Mononuclear cell (primary cell): ENCODE results near the gene ZNF274. TPM values are rescaled to one million over a fixed set of nuclear protein-coding genes. Genes with fewer than 3 reads are reported as not detected.
"Not testable (repeated sequence)": the region's sequence is repeated elsewhere in the genome, so short reads cannot be mapped to it uniquely, and the experiment has no call there.

ENCODE experiments used
- H3K27me3 ChIP-seq: 2 replicates; pipeline ENCODE4 v1.6.0; 2011; ENCODE audit warnings: low read length, control low read depth; ENCODE audit not compliant: insufficient read depth
- H3K4me1 ChIP-seq: 2 replicates; pipeline ENCODE4 v1.5.1; 2011; ENCODE audit warnings: mild to moderate bottlenecking, low read length, control low read depth; ENCODE audit not compliant: insufficient read depth
- H3K4me3 ChIP-seq: 2 replicates; pipeline ENCODE4 v1.5.1; 2011; ENCODE audit warnings: mild to moderate bottlenecking, low read length, moderate library complexity
- H3K9me3 ChIP-seq: 2 replicates; pipeline ENCODE4 v1.5.1; 2011; ENCODE audit warnings: low read depth, mild to moderate bottlenecking, control low read depth, low read length
- total RNA-seq: library from RNA; depleted of rRNA; stranded (reverse); fragments of >200 nt; gene quantifications from one replicate; pipeline ENCODE4 v1.2.3, GENCODE V29; 2012

ZNF274 gene
- total RNA-seq, 1 donor, result 61.1 TPM

DNA sequence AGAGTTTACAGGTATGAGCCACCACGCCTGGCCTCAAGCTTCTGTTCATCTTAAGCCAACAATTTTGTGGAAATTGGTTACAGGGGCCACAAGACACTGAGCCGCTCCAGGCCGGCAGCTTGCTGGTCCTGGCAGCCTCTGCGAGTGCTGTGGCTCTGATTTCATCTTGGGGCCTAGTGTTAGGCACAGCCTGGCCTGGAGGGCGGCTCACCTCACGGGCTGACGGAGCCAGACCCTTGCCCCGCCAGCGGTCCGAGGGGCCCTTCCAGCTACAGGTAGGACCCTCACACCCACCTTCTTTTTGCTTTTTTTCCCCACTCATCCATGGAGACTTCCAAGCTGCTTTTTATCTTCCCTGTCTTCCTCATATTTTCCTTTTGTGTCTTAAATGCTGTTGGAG lies 54.5 kb downstream of the ZNF274 start:
- H3K27me3 ChIP-seq, result no peaks in the 10 kb centered on the region
- no peaks in the 10 kb centered on the region for H3K4me1 ChIP-seq
- no peak overlapping the region for H3K4me3 ChIP-seq
- H3K9me3 ChIP-seq, result peaks cover 9% of the 10 kb centered on the region

DNA sequence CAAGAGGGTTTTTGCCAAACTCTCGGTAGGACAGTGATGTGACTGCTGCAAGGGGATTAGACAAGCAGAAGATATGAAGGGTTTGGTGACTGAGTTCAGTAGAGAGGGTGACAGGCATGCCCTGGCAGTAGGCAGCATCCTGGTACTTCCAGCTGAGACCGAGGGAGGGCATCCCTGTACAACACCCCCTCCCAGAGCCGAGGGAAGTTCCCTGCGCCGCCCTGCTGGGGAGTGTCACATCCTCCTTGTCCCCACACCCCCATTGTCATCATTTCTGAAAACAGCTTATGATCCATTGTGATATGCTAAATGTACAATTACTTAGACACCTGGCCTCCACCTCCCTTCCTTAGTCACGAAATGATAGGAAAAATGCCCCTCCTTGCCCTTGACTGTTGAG lies 60.5 kb downstream of the ZNF274 start:
- no peaks in the 10 kb centered on the region for H3K4me1 ChIP-seq
- no peak overlapping the region for H3K4me3 ChIP-seq
- H3K27me3 ChIP-seq, result no peaks in the 10 kb centered on the region
- peaks cover 2% of the 10 kb centered on the region for H3K9me3 ChIP-seq

DNA sequence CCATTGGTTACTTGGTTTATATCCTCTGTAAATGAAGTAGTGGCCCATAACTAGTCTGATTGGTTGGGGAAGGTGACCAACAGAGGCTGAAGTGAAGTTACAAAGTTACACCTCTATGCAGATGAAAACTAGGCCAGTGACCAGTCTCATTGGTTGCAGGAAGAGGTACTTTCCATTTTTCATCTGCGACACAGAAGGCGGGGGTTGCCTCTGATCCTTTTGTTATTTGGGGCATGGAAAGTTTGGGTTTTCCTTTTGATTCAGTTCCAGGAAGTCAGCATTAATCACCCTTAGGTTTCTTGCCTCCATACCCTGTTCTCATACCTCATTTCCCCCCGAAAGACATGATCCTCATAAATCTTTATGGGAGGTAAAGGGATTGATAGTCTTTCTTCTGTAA lies 66.0 kb downstream of the ZNF274 start:
- peaks cover 51% of the 10 kb centered on the region for H3K9me3 ChIP-seq
- no peaks in the 10 kb centered on the region for H3K27me3 ChIP-seq
- no peak overlapping the region for H3K4me3 ChIP-seq

DNA sequence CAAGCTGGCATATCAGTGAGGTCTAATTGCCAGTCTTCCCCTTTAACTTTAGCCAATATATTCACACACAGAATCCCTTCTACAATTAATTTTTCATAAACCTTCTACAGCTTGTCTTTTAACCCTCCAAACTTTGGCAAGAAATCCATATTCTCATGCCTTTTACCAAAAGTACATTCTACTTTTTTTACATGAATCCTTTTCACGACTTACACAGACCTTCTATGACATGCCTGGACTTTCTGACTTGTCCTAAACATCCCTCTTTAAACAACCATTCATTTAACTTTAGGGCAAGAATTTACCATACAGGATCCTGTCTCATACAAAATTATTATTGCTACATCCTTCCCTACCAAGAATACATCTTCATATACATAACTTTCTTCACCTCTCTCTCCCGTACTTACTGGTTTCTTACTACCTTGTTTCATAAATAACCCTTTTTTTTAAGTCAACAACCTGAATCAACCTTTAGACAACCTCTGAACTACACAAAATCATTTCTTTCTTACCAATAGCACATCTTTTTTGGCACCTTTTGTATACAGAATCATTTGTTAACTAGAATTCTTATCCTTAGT lies 69.3 kb downstream of the ZNF274 start:
- Histone ChIP-seq H3K9me3 (peaks cover 71% of the 10 kb centered on the region), H3K4me3 (no peak overlapping the region), H3K4me1 (no peaks in the 10 kb centered on the region), H3K27me3 (no peaks in the 10 kb centered on the region)

More for the DNA sequence above, 66.0 kb downstream of the ZNF274 start:
- H3K4me1 ChIP-seq, result no peaks in the 10 kb centered on the region

DNA sequence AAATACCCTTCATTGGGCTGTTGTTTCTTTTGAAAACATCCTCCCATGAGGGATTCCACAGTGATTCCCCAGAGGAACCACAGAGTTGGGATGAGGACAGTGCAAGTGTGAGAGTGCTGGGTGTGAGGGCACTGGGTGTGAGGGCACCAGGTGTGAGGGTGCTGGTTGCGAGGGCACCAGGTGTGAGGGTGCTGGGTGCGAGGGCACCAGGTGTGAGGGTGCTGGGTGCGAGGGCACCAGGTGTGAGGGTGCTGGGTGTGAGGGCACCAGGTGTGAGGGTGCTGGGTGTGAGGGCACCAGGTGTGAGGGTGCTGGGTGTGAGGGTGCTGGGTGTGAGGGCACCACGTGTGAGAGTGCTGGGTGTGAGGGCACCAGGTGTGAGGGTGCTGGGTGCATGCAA lies 75.4 kb downstream of the ZNF274 start:
- H3K27me3 ChIP-seq, H3K4me1 ChIP-seq, H3K4me3 ChIP-seq: not testable (repeated sequence)
- peaks cover 83% of the 10 kb centered on the region for H3K9me3 ChIP-seq

DNA sequence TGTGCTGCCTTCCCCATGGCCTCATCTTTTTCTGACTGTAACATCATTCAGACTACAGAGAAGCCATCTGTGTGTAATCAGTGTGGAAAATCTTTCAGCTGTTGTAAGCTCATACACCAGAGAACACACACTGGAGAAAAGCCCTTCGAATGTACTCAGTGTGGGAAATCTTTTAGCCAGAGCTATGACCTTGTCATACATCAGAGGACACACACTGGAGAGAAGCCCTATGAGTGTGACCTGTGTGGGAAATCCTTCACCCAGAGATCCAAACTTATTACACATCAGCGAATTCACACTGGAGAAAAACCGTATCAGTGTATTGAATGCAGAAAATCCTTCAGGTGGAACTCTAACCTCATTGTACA lies 78.7 kb downstream of the ZNF274 start:
- Histone ChIP-seq H3K9me3 (peaks cover 83% of the 10 kb centered on the region), H3K27me3 (no peaks in the 10 kb centered on the region), H3K4me3 (no peak overlapping the region), H3K4me1 (no peaks in the 10 kb centered on the region)

DNA sequence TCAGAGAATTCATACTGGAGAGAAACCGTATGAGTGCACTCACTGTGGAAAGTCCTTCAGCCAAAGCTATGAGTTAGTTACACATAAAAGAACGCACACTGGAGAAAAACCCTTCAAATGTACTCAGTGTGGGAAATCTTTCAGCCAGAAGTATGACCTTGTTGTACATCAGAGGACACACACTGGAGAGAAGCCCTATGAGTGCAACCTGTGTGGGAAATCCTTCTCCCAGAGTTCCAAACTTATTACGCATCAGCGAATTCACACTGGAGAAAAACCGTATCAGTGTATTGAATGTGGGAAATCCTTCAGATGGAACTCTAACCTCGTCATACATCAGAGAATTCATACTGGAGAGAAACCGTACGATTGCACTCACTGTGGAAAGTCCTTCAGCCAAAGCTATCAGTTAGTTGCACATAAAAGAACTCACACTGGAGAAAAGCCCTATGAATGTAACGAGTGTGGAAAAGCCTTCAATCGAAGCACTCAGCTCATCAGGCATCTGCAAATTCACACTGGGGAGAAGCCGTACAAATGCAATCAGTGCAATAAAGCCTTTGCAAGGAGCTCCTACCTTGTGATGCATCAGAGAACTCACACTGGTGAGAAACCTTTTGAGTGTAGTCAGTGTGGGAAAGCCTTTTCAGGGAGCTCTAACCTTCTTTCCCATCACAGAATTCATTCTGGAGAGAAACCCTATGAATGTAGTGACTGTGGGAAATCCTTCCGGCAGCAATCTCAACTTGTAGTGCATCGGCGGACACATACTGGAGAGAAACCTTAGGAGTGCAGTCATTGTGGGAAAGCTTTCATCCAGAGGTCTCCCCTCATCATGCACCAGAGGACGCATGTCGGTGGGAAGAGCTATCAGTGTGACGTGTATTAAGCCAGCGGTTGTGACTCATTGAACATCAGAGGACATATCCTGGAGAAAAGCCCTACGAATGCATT lies 79.4 kb downstream of the ZNF274 start:
- Histone ChIP-seq H3K9me3 (peaks cover 87% of the 10 kb centered on the region), H3K4me3 (no peak overlapping the region), H3K27me3 (no peaks in the 10 kb centered on the region), H3K4me1 (no peaks in the 10 kb centered on the region)

DNA sequence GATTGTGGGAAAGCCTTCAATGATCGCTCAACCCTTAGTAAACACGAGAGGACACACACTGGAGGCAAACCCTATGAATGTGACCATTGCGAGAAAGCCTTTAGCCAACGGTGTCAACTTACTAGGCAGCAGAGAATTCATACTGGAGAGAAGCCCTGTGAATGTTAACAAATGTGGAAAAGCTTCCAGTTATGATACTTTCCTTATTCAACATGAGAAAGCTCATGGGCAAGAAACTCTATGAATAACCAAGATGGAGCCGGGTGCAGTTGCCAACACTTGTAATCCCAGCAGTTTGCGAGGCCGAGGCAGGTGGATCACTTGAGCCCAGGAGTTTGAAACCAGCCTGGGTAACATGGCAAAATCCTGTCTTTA lies 80.0 kb downstream of the ZNF274 start:
- no peaks in the 10 kb centered on the region for H3K4me1 ChIP-seq
- H3K27me3 ChIP-seq, result no peaks in the 10 kb centered on the region
- peaks cover 81% of the 10 kb centered on the region for H3K9me3 ChIP-seq
- H3K4me3 ChIP-seq, result no peak overlapping the region

Other genes starting within 250 kb of the ZNF274 start
- 2.7 TPM for gene ZNF418, start 247.7 kb upstream of the ZNF274 start, total RNA-seq
- 17.3 TPM for gene ZNF256, start 235.4 kb upstream of the ZNF274 start, total RNA-seq
- 0.21 TPM for gene C19orf18, start 208.5 kb upstream of the ZNF274 start, total RNA-seq
- 8.2 TPM for gene ZNF606, start 180.2 kb upstream of the ZNF274 start, total RNA-seq
- not detected for gene ZSCAN1, start 149.0 kb upstream of the ZNF274 start, total RNA-seq
- 0.84 TPM for gene ZNF135, start 123.8 kb upstream of the ZNF274 start, total RNA-seq
- 27.3 TPM for gene ZSCAN18, start 84.8 kb upstream of the ZNF274 start, total RNA-seq
- 23.8 TPM for gene ZNF329, start 32.3 kb upstream of the ZNF274 start, total RNA-seq
- gene ZNF544, start 45.9 kb downstream of the ZNF274 start, total RNA-seq, result 7.2 TPM
- gene ZNF8, start 95.9 kb downstream of the ZNF274 start, total RNA-seq, result 13.4 TPM
- gene ERVK3-1, start 122.3 kb downstream of the ZNF274 start, total RNA-seq, result 124 TPM
- gene ZSCAN22, start 143.9 kb downstream of the ZNF274 start, total RNA-seq, result 0.52 TPM
- 17.7 TPM for gene A1BG, start 170.4 kb downstream of the ZNF274 start, total RNA-seq
- 0.31 TPM for gene ZNF497, start 179.7 kb downstream of the ZNF274 start, total RNA-seq
- 0.84 TPM for gene ZNF837, start 198.0 kb downstream of the ZNF274 start, total RNA-seq
- gene RPS5, start 204.2 kb downstream of the ZNF274 start, total RNA-seq, result 1,513 TPM
- 0.42 TPM for gene RNF225, start 212.6 kb downstream of the ZNF274 start, total RNA-seq
- 1.3 TPM for gene ZNF584, start 225.6 kb downstream of the ZNF274 start, total RNA-seq